ENCODE data around the gene HOXD10. TPM values are rescaled to one million over a fixed set of nuclear protein-coding genes. Genes with fewer than 3 reads are reported as not detected.

The HOXD10 gene
- total and polyA plus RNA-seq, 2 of the 13 experiments (the other 11 are each of a cell fraction or from before 2014, with no cell fraction given), result not detected

- TF ChIP-seq ZNF704 (CRISPR knock-in tag; IDR thresholded peaks at IDR 0.05; ENCODE audit: borderline replicate concordance) (no peak), GTF3A (CRISPR knock-in tag; conservative IDR thresholded peaks at IDR 0.05) (no peak), HNRNPLL (IDR thresholded peaks at IDR 0.05; ENCODE audit: low read depth, low read length, poor library complexity, severe bottlenecking) (no peak)
- TF ChIP-seq, protein P1, sequence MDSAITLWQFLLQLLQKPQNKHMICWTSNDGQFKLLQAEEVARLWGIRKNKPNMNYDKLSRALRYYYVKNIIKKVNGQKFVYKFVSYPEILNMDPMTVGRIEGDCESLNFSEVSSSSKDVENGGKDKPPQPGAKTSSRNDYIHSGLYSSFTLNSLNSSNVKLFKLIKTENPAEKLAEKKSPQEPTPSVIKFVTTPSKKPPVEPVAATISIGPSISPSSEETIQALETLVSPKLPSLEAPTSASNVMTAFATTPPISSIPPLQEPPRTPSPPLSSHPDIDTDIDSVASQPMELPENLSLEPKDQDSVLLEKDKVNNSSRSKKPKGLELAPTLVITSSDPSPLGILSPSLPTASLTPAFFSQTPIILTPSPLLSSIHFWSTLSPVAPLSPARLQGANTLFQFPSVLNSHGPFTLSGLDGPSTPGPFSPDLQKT (CRISPR knock-in tag; IDR thresholded peaks at IDR 0.05; ENCODE audit: borderline replicate concordance), result no peak
- TF ChIP-seq, protein P2, sequence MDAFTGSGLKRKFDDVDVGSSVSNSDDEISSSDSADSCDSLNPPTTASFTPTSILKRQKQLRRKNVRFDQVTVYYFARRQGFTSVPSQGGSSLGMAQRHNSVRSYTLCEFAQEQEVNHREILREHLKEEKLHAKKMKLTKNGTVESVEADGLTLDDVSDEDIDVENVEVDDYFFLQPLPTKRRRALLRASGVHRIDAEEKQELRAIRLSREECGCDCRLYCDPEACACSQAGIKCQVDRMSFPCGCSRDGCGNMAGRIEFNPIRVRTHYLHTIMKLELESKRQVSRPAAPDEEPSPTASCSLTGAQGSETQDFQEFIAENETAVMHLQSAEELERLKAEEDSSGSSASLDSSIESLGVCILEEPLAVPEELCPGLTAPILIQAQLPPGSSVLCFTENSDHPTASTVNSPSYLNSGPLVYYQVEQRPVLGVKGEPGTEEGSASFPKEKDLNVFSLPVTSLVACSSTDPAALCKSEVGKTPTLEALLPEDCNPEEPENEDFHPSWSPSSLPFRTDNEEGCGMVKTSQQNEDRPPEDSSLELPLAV (CRISPR knock-in tag; conservative IDR thresholded peaks at IDR 0.05; ENCODE audit: low read depth), result no peak
Measured at GRCh38 chr2:176117823-176118371, 1.3 kb downstream of the HOXD10 start (continued).

DNA sequence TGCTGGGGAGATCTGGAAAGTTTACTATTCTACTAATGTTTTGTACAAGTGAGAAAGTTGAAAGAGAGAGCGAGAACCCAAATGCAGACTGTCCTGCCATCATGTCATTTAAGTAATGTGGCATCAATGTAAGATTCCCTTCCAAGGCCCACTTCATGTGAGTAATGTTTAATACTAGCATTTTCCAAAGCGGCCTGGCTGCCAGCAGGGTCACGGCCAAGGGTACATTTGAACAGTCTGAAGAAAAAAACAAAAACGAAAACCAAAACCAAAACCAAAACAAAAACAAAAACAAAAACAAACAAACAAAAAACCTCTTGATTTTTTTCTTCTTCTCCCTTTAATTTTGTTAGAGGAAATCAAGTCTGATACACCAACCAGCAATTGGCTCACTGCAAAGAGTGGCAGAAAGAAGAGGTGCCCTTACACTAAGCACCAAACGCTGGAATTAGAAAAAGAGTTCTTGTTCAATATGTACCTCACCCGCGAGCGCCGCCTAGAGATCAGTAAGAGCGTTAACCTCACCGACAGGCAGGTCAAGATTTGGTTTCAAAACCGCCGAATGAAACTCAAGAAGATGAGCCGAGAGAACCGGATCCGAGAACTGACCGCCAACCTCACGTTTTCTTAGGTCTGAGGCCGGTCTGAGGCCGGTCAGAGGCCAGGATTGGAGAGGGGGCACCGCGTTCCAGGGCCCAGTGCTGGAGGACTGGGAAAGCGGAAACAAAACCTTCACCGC is 2.2 kb downstream of the HOXD10 start:
- Histone ChIP-seq H3K9me3 (ENCODE audit: low read length) (no peaks in the 10 kb centered on the region), H3K27me3 (ENCODE audit: control insufficient read depth in 1 of 2, insufficient read depth in 2 of 2, low read length in 2 of 2) (peaks cover 21 to 98% of the 10 kb centered on the region in 2 experiments), H2AFZ (ENCODE audit: low read length) (no peak overlapping the region), H3K36me3 (replicated peaks in 1 of 2; ENCODE audit: control insufficient read depth in 1 of 2, insufficient read depth in 2 of 2, low read length in 2 of 2) (no peaks in the 10 kb centered on the region), H3K9ac (ENCODE audit: insufficient read depth, low read depth, low read length) (no peak overlapping the region), H3K4me2 (ENCODE audit: low read depth, low read length) (peak overlapping the region; percentile 44; the same call in 1 of the 2 replicates), H3K79me2 (ENCODE audit: insufficient read depth, low read length) (no peaks in the 10 kb centered on the region), H3K4me3 (replicated peaks in 1 of 3; ENCODE audit: insufficient read depth in 1 of 3, low read depth in 2 of 3, low read length in 3 of 3) (no peak overlapping the region; a peak in 1 of 6 replicates), H3K4me1 (ENCODE audit: insufficient read depth, low read length) (peaks cover 13% of the 10 kb centered on the region), H3K27ac (ENCODE audit: extremely low read length, insufficient read depth, low read length) (no peak overlapping the region), H4K20me1 (ENCODE audit: insufficient read depth, low read length) (no peaks in the 10 kb centered on the region)
- DNase-seq (ENCODE audit: low spot score) (peak; percentile 54), ATAC-seq (no peak), FAIRE-seq (peak; percentile 37)
- 21% methylated on average over 24 of the region's 24 CpGs for WGBS (ENCODE audit: low lambda C conversion rate)
- ChIA-PET CTCF (ENCODE audit: low intra/inter-chr PET ratio, low total read pairs) (no interaction called here), POLR2A (no interaction called here)
- TF ChIP-seq, protein P3, sequence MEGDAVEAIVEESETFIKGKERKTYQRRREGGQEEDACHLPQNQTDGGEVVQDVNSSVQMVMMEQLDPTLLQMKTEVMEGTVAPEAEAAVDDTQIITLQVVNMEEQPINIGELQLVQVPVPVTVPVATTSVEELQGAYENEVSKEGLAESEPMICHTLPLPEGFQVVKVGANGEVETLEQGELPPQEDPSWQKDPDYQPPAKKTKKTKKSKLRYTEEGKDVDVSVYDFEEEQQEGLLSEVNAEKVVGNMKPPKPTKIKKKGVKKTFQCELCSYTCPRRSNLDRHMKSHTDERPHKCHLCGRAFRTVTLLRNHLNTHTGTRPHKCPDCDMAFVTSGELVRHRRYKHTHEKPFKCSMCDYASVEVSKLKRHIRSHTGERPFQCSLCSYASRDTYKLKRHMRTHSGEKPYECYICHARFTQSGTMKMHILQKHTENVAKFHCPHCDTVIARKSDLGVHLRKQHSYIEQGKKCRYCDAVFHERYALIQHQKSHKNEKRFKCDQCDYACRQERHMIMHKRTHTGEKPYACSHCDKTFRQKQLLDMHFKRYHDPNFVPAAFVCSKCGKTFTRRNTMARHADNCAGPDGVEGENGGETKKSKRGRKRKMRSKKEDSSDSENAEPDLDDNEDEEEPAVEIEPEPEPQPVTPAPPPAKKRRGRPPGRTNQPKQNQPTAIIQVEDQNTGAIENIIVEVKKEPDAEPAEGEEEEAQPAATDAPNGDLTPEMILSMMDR (CRISPR knock-in tag; IDR thresholded peaks at IDR 0.05), result peak; percentile 53
- TF ChIP-seq EEA1 (CRISPR knock-in tag; IDR thresholded peaks at IDR 0.05; ENCODE audit: borderline replicate concordance) (no peak), ZNF556 (CRISPR knock-in tag; IDR thresholded peaks at IDR 0.05; ENCODE audit: borderline replicate concordance) (no peak), STAG1 (CRISPR knock-in tag; IDR thresholded peaks at IDR 0.05) (peak; percentile 28; the same call in 1 of the 2 replicates), CBX2 (IDR thresholded peaks at IDR 0.05; ENCODE audit: low read depth, low read length) (peak; percentile 50; the same call in 1 of the 2 replicates), CBX2 (CRISPR knock-in tag; IDR thresholded peaks at IDR 0.05; ENCODE audit: low read depth) (no peak), EZH2 (conservative IDR thresholded peaks at IDR 0.05; ENCODE audit: low read depth, low read length) (0 out of 2 replicates have a peak, but pooled peaks have one; percentile 35)
- no TSS peak for BruUV-seq (replicated peaks)
- intact Hi-C loops (cut with micrococcal nuclease; ENCODE audit: unreplicated experiment) (no loop called here), in situ Hi-C loops (cut with HindIII; ENCODE audit: extremely low pct_ligation_motif_present, low pct_unique_long_range_greater_than_20kb) (no loop called here)

All from HepG2 (cell line).